ENCODE measurements around the gene SLC28A3.

Gene SLC28A3

GRCh38 chr9:84230355-84231145 is 110.0 kb downstream of the SLC28A3 start:
- Histone ChIP-seq H3K4me1 (ENCODE audit: insufficient read depth, low read length) (peaks cover 4% of the 10 kb centered on the region), H3K4me3 (ENCODE audit: low read depth in 1 of 2, low read length in 2 of 2) (no peak overlapping the region), H3K36me3 (ENCODE audit: insufficient read depth, low read length) (no peaks in the 10 kb centered on the region), H3K27ac (ENCODE audit: low read depth, low read length) (no peak overlapping the region), H3K9ac (ENCODE audit: low read length) (no peak overlapping the region), H3K27me3 (ENCODE audit: control insufficient read depth in 1 of 2, insufficient read depth in 2 of 2, low read length in 2 of 2) (no peaks in the 10 kb centered on the region), H3K9me3 (ENCODE audit: low read length) (no peaks in the 10 kb centered on the region)

GRCh38 chr9:84229191-84229590 is 111.4 kb downstream of the SLC28A3 start:
- H3K9me3 ChIP-seq (ENCODE audit: low read length): no peaks in the 10 kb centered on the region
- no peak overlapping the region for H3K4me3 ChIP-seq (ENCODE audit: low read depth in 1 of 2, low read length in 2 of 2)
- peaks cover 4% of the 10 kb centered on the region for H3K4me1 ChIP-seq (ENCODE audit: insufficient read depth, low read length)
- H3K9ac ChIP-seq (ENCODE audit: low read length): no peak overlapping the region
- no peaks in the 10 kb centered on the region for H3K27me3 ChIP-seq (ENCODE audit: control insufficient read depth in 1 of 2, insufficient read depth in 2 of 2, low read length in 2 of 2)
- no peak overlapping the region for H3K27ac ChIP-seq (ENCODE audit: low read depth, low read length)
- H3K36me3 ChIP-seq (ENCODE audit: insufficient read depth, low read length): no peaks in the 10 kb centered on the region

- Histone ChIP-seq H3K9me3 (ENCODE audit: low read length) (no peaks in the 10 kb centered on the region), H3K36me3 (ENCODE audit: insufficient read depth, low read length) (no peaks in the 10 kb centered on the region), H3K27me3 (ENCODE audit: control insufficient read depth in 1 of 2, insufficient read depth in 2 of 2, low read length in 2 of 2) (no peaks in the 10 kb centered on the region), H3K27ac (ENCODE audit: low read depth, low read length) (no peak overlapping the region), H3K4me1 (ENCODE audit: insufficient read depth, low read length) (peaks cover 4% of the 10 kb centered on the region), H3K9ac (ENCODE audit: low read length) (no peak overlapping the region), H3K4me3 (ENCODE audit: low read depth in 1 of 2, low read length in 2 of 2) (no peak overlapping the region)
These were observed 112.3 kb downstream of the SLC28A3 start for GRCh38 chr9:84228130-84228720.

GRCh38 chr9:84226126-84226525 is 114.4 kb downstream of the SLC28A3 start:
- H3K4me3 ChIP-seq (ENCODE audit: low read depth in 1 of 2, low read length in 2 of 2): no peak overlapping the region
- peaks cover 5% of the 10 kb centered on the region for H3K9me3 ChIP-seq (ENCODE audit: low read length)
- H3K9ac ChIP-seq (ENCODE audit: low read length): no peak overlapping the region
- H3K4me1 ChIP-seq (ENCODE audit: insufficient read depth, low read length): peaks cover 4% of the 10 kb centered on the region
- H3K36me3 ChIP-seq (ENCODE audit: insufficient read depth, low read length): no peaks in the 10 kb centered on the region
- no peaks in the 10 kb centered on the region for H3K27me3 ChIP-seq (ENCODE audit: control insufficient read depth in 1 of 2, insufficient read depth in 2 of 2, low read length in 2 of 2)
- H3K27ac ChIP-seq (ENCODE audit: low read depth, low read length): no peak overlapping the region
